Left lung (tissue), 10 donors: ENCODE results near the gene LPAR2. TPM values are rescaled to one million over a fixed set of nuclear protein-coding genes. Genes with fewer than 3 reads are reported as not detected.
A peak's percentile ranks its signal among the peaks of the same experiment; 100 is the strongest.

Experiments used
- ATAC-seq: fragments of 200-7000 bp; cut with Tn5 transposase; one replicate; pipeline ENCODE4 v1.9.1; 2020; ENCODE audit warnings: moderate library complexity
- DNase-seq, 4 donors: peaks; one replicate each; pipeline ENCODE4 v3.0.0-alpha.2; 2013 to 2020
- H3K27ac ChIP-seq, 2 donors: fragments of 200-600 bp; sonication (generic) in 1 of 2; one replicate each; pipeline versions ENCODE4 v1.5.0 to v1.8.0; 2020 to 2021
- H3K27me3 ChIP-seq, 2 donors: fragments of 200-600 bp; sonication (generic) in 1 of 2; one replicate each; pipeline versions ENCODE4 v1.5.0 to v1.8.0; 2020 to 2021
- H3K36me3 ChIP-seq, 2 donors: fragments of 200-600 bp; sonication (generic) in 1 of 2; one replicate each; pipeline versions ENCODE4 v1.5.0 to v1.8.0; 2020 to 2021
- H3K4me1 ChIP-seq, 2 donors: fragments of 200-600 bp; one replicate each; pipeline ENCODE4 v1.8.0; 2021
- H3K4me3 ChIP-seq, 2 donors: fragments of 200-600 bp; sonication (generic) in 1 of 2; one replicate each; pipeline versions ENCODE4 v1.5.0 to v1.8.0; 2020 to 2021; ENCODE audit warnings: mild to moderate bottlenecking in 1 of 2
- H3K9me3 ChIP-seq, 2 donors: fragments of 200-600 bp; sonication (generic) in 1 of 2; one replicate each; pipeline versions ENCODE4 v1.5.0 to v1.8.0; 2020 to 2021
- CTCF ChIP-seq, 2 donors: fragments of 200-600 bp; sonication (generic) in 1 of 2; IDR thresholded peaks; one replicate each; pipeline versions ENCODE4 v1.5.0 to v1.8.0; 2021; ENCODE audit warnings: antibody characterized with exemption in 2 of 2
- intact Hi-C, 2 donors: fragments of 100-400 bp; cut with DNase I; formaldehyde crosslinking; loops; one replicate each; pipeline versions ENCODE4 v1.11.2 to v1.14.2; 2022
- polyA plus RNA-seq, 6 donors: library from polyadenylated mRNA; unstranded; fragments of 120-200 nt; gene quantifications; one replicate each; pipeline ENCODE4 v1.2.1, GENCODE V29; 2013; ENCODE audit not compliant: insufficient read length in 6 of 6
- total RNA-seq, 2 donors: library from RNA; stranded (reverse); fragmentation: NEBNext Ultra II Directional; extraction: Animal tissue kit (Norgen Biotek cat#: 25700); gene quantifications; one replicate each; pipeline ENCODE4 v1.2.1, GENCODE V29; 2021
- donor health status: DM: no; HTN: yes; CAD: no.
- donor health status: DM: no; HTN: no; CAD: no.

LPAR2 gene
- total and polyA plus RNA-seq, 8 donors: 16.1 to 60.8 (median 41.6) TPM

GRCh38 chr19:19656451-19657396 is 28.7 kb upstream of the LPAR2 start:
- peaks cover 0 to 10% of the 10 kb centered on the region in 2 donors for H3K4me1 ChIP-seq
- H3K4me3 ChIP-seq: no peak overlapping the region
- no peak for ATAC-seq
- no peaks in the 10 kb centered on the region for H3K27me3 ChIP-seq
- TF ChIP-seq CTCF (IDR thresholded peaks at IDR 0.05): no peak
- H3K36me3 ChIP-seq: peaks cover 0 to 83% of the 10 kb centered on the region in 2 donors
- H3K9me3 ChIP-seq: no peaks in the 10 kb centered on the region
- intact Hi-C loops: no loop called here
- no peak overlapping the region for H3K27ac ChIP-seq
- DNase-seq: peak in 1 of 4 donors; percentile 60

GRCh38 chr19:19655641-19656343 is 27.8 kb upstream of the LPAR2 start:
- no peak overlapping the region for H3K27ac ChIP-seq
- H3K36me3 ChIP-seq: peaks cover 0 to 92% of the 10 kb centered on the region in 2 donors
- H3K27me3 ChIP-seq: no peaks in the 10 kb centered on the region
- no peaks in the 10 kb centered on the region for H3K9me3 ChIP-seq
- intact Hi-C loops: no loop called here
- H3K4me3 ChIP-seq: no peak overlapping the region
- DNase-seq: peak in 1 of 4 donors; percentile 64
- no peak for ATAC-seq
- no peak for TF ChIP-seq CTCF (IDR thresholded peaks at IDR 0.05)
- peaks cover 0 to under 1% of the 10 kb centered on the region in 2 donors for H3K4me1 ChIP-seq

GRCh38 chr19:19655051-19655594 is 27.1 kb upstream of the LPAR2 start:
- no peak for TF ChIP-seq CTCF (IDR thresholded peaks at IDR 0.05)
- H3K27ac ChIP-seq: no peak overlapping the region
- no peaks in the 10 kb centered on the region for H3K4me1 ChIP-seq
- DNase-seq: peak in 1 of 4 donors; percentile 66
- ATAC-seq: no peak
- no peak overlapping the region for H3K4me3 ChIP-seq
- H3K36me3 ChIP-seq: peaks cover 0 to 99% of the 10 kb centered on the region in 2 donors
- H3K27me3 ChIP-seq: no peaks in the 10 kb centered on the region
- H3K9me3 ChIP-seq: no peaks in the 10 kb centered on the region
- intact Hi-C loops: no loop called here

- Histone ChIP-seq H3K27ac (no peak overlapping the region), H3K9me3 (no peaks in the 10 kb centered on the region), H3K4me3 (no peak overlapping the region), H3K27me3 (no peaks in the 10 kb centered on the region), H3K36me3 (peaks cover 0 to 100% of the 10 kb centered on the region in 2 donors), H3K4me1 (no peaks in the 10 kb centered on the region)
- TF ChIP-seq CTCF (IDR thresholded peaks at IDR 0.05): no peak
- no peak for ATAC-seq
- intact Hi-C loops: no loop called here
- DNase-seq: peak in 1 of 4 donors; percentile 68
Observed at GRCh38 chr19:19654441-19654840, 26.4 kb upstream of the LPAR2 start.
